ENCODE results near the gene SLC8A1. TPM values are rescaled to one million over a fixed set of nuclear protein-coding genes. Genes with fewer than 3 reads are reported as not detected.

Gene SLC8A1
- total and polyA plus RNA-seq, 2 of the 13 experiments (the other 11 are each of a cell fraction or from before 2014, with no cell fraction given) = not detected

GRCh38 chr2:40213619-40214018 is 238.3 kb downstream of the SLC8A1 start:
- Histone ChIP-seq H3K27me3 (ENCODE audit: control insufficient read depth in 1 of 2, insufficient read depth in 2 of 2, low read length in 2 of 2) (no peaks in the 10 kb centered on the region), H2AFZ (ENCODE audit: low read length) (no peak overlapping the region), H3K4me2 (ENCODE audit: low read depth, low read length) (no peak overlapping the region), H3K4me1 (ENCODE audit: insufficient read depth, low read length) (no peaks in the 10 kb centered on the region), H3K9me3 (ENCODE audit: low read length) (no peaks in the 10 kb centered on the region), H3K9ac (ENCODE audit: insufficient read depth, low read depth, low read length) (no peak overlapping the region), H3K36me3 (replicated peaks in 1 of 2; ENCODE audit: control insufficient read depth in 1 of 2, insufficient read depth in 2 of 2, low read length in 2 of 2) (no peaks in the 10 kb centered on the region), H4K20me1 (ENCODE audit: insufficient read depth, low read length) (no peaks in the 10 kb centered on the region), H3K79me2 (ENCODE audit: insufficient read depth, low read length) (no peaks in the 10 kb centered on the region), H3K4me3 (replicated peaks in 1 of 3; ENCODE audit: insufficient read depth in 1 of 3, low read depth in 2 of 3, low read length in 3 of 3) (no peak overlapping the region), H3K27ac (ENCODE audit: extremely low read length, insufficient read depth, low read length) (no peak overlapping the region)
- DNase-seq (ENCODE audit: low spot score) (no peak), FAIRE-seq (no peak), ATAC-seq (peak; percentile 31; the same call in 2 of the 3 replicates)
- 5% methylated on average over 3 of the region's 3 CpGs for WGBS (ENCODE audit: low lambda C conversion rate)
- ChIA-PET POLR2A (no interaction called here), CTCF (ENCODE audit: low intra/inter-chr PET ratio, low total read pairs) (no interaction called here)
- TF ChIP-seq ZBTB3 (CRISPR knock-in tag; IDR thresholded peaks at IDR 0.05; ENCODE audit: borderline replicate concordance, low read depth) (no peak), FOXJ3 (CRISPR knock-in tag; IDR thresholded peaks at IDR 0.05; ENCODE audit: borderline replicate concordance) (peak; percentile 25; the same call in 1 of the 2 replicates)
- intact Hi-C loops (cut with micrococcal nuclease; ENCODE audit: unreplicated experiment) = loop anchor here (2.0 kb wide), 1 partner anchor 341 kb away; no protein-coding TSS in a partner anchor
- no TSS peak for BruUV-seq (replicated peaks)
- in situ Hi-C loops (cut with HindIII; ENCODE audit: extremely low pct_ligation_motif_present, low pct_unique_long_range_greater_than_20kb) = no loop called here

- WGBS (ENCODE audit: low lambda C conversion rate) = 4% methylated on average over 1 of the region's 1 CpG
- 0 out of 2 replicates have a peak, but pooled peaks have one; percentile 27 for TF ChIP-seq RAD21 (CRISPR knock-in tag; IDR thresholded peaks at IDR 0.05)
- no peak for TF ChIP-seq CCDC6 (CRISPR knock-in tag; IDR thresholded peaks at IDR 0.05)
- no peak for TF ChIP-seq FOXK1 (CRISPR knock-in tag; IDR thresholded peaks at IDR 0.05; ENCODE audit: borderline replicate concordance, low read depth)
- TF ChIP-seq CTCF (CRISPR knock-in tag; IDR thresholded peaks at IDR 0.05) = peak; percentile 52
- TF ChIP-seq SMC3 (IDR thresholded peaks at IDR 0.05; ENCODE audit: low read length) = 0 out of 2 replicates have a peak, but pooled peaks have one; percentile 22
- TF ChIP-seq STAG1 (CRISPR knock-in tag; IDR thresholded peaks at IDR 0.05) = peak; percentile 38
- CTCF ChIA-PET (ENCODE audit: low intra/inter-chr PET ratio, low total read pairs) = interaction anchor here (0.7 kb wide), 1 partner anchor 342 kb away, joined by 3 read pairs; no protein-coding TSS in a partner anchor
- Histone ChIP-seq H3K27me3 (ENCODE audit: control insufficient read depth in 1 of 2, insufficient read depth in 2 of 2, low read length in 2 of 2) (no peaks in the 10 kb centered on the region), H3K9ac (ENCODE audit: insufficient read depth, low read depth, low read length) (no peak overlapping the region), H3K4me2 (ENCODE audit: low read depth, low read length) (no peak overlapping the region), H3K4me1 (ENCODE audit: insufficient read depth, low read length) (no peaks in the 10 kb centered on the region), H3K36me3 (replicated peaks in 1 of 2; ENCODE audit: control insufficient read depth in 1 of 2, insufficient read depth in 2 of 2, low read length in 2 of 2) (no peaks in the 10 kb centered on the region), H3K27ac (ENCODE audit: extremely low read length, insufficient read depth, low read length) (no peak overlapping the region), H4K20me1 (ENCODE audit: insufficient read depth, low read length) (no peaks in the 10 kb centered on the region), H3K9me3 (ENCODE audit: low read length) (no peaks in the 10 kb centered on the region), H3K79me2 (ENCODE audit: insufficient read depth, low read length) (no peaks in the 10 kb centered on the region), H3K4me3 (replicated peaks in 1 of 3; ENCODE audit: insufficient read depth in 1 of 3, low read depth in 2 of 3, low read length in 3 of 3) (no peak overlapping the region), H2AFZ (ENCODE audit: low read length) (no peak overlapping the region)
- BruUV-seq (replicated peaks) = no TSS peak
- in situ Hi-C loops (cut with HindIII; ENCODE audit: extremely low pct_ligation_motif_present, low pct_unique_long_range_greater_than_20kb) = no loop called here
- POLR2A ChIA-PET = no interaction called here
- intact Hi-C loops (cut with micrococcal nuclease; ENCODE audit: unreplicated experiment) = loop anchor here (2.0 kb wide), 1 partner anchor 342 kb away; no protein-coding TSS in a partner anchor
- FAIRE-seq (peak; percentile 23), ATAC-seq (peak; percentile 90), DNase-seq (ENCODE audit: low spot score) (no peak)
These were observed 238.8 kb downstream of the SLC8A1 start for GRCh38 chr2:40213071-40213470.
